Gastroesophageal sphincter (tissue), 3 donors: ENCODE measurements around the gene MAU2.

Experiments used
- EP300 ChIP-seq: sonication (generic); formaldehyde crosslinking; IDR thresholded peaks from one replicate; pipeline ENCODE4 v1.6.1; 2017; ENCODE audit warnings: antibody characterized with exemption, mild to moderate bottlenecking
- POLR2A ChIP-seq, 2 donors: fragments of 450-650 bp; IDR thresholded peaks; one replicate each; pipeline ENCODE4 v1.6.1; 2017; ENCODE audit warnings: antibody characterized with exemption in 2 of 2, mild to moderate bottlenecking in 2 of 2, moderate library complexity in 1 of 2
- POLR2AphosphoS5 ChIP-seq: sonication (generic); formaldehyde crosslinking; IDR thresholded peaks from one replicate; pipeline ENCODE4 v1.6.1; 2017; ENCODE audit warnings: antibody characterized with exemption
- TF ChIP-seq, protein P1 (sequence below), 4 experiments: fragments of 200-600 bp in 2 of 4; fragments of 450-650 bp in 2 of 4; sonication (generic) in 1 of 4; IDR thresholded peaks; one replicate each; pipeline ENCODE4 v1.5.1; 2017 to 2019; ENCODE audit warnings: antibody characterized with exemption in 4 of 4, mild to moderate bottlenecking in 2 of 4, moderate library complexity in 2 of 4

DNA sequence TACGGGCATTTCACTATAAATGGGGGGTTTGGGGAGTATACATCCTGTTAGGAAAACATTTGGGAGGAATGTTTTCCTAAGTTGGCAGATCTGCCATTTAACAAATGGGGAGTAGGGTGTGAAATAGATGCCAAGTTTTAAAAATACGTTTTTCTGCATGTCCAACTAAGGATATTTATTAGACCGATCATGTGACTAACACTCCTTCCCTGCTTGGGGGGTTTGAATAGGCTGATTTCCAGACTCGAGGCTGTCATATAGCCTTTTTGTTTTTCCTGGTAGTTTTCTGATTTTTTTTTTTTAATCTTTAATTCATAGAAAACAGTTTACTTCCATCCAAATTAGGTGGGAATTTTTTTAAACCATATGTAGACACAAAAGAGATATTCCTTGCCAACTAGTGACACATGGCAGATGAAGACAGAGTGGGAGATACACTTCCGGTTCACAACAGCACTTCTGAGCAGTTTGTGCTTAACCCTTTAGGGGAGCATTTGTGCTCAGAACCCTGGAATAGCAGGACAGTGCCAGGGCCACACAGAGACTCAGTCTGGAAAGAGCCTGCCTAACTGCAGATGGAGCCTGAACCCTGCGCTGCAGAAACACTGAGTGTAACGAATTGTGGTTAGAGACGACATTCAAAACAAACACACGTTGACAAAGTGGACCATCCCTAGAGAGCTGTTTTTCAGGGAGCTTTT, 79.3 kb downstream of the MAU2 start:
- TF ChIP-seq POLR2A (IDR thresholded peaks at IDR 0.05) = no peak
- TF ChIP-seq, protein P1, sequence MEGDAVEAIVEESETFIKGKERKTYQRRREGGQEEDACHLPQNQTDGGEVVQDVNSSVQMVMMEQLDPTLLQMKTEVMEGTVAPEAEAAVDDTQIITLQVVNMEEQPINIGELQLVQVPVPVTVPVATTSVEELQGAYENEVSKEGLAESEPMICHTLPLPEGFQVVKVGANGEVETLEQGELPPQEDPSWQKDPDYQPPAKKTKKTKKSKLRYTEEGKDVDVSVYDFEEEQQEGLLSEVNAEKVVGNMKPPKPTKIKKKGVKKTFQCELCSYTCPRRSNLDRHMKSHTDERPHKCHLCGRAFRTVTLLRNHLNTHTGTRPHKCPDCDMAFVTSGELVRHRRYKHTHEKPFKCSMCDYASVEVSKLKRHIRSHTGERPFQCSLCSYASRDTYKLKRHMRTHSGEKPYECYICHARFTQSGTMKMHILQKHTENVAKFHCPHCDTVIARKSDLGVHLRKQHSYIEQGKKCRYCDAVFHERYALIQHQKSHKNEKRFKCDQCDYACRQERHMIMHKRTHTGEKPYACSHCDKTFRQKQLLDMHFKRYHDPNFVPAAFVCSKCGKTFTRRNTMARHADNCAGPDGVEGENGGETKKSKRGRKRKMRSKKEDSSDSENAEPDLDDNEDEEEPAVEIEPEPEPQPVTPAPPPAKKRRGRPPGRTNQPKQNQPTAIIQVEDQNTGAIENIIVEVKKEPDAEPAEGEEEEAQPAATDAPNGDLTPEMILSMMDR (IDR thresholded peaks at IDR 0.05) = no peak
- no peak for TF ChIP-seq POLR2AphosphoS5
- no peak for TF ChIP-seq EP300
